ENCODE measurements around the gene GHDC. TPM values are rescaled to one million over a fixed set of nuclear protein-coding genes. Genes with fewer than 3 reads are reported as not detected.
A peak's percentile ranks its signal among the peaks of the same experiment; 100 is the strongest.

The GHDC gene
- total RNA-seq, 1 donor from 2014 or later: 34.4 TPM

DNA sequence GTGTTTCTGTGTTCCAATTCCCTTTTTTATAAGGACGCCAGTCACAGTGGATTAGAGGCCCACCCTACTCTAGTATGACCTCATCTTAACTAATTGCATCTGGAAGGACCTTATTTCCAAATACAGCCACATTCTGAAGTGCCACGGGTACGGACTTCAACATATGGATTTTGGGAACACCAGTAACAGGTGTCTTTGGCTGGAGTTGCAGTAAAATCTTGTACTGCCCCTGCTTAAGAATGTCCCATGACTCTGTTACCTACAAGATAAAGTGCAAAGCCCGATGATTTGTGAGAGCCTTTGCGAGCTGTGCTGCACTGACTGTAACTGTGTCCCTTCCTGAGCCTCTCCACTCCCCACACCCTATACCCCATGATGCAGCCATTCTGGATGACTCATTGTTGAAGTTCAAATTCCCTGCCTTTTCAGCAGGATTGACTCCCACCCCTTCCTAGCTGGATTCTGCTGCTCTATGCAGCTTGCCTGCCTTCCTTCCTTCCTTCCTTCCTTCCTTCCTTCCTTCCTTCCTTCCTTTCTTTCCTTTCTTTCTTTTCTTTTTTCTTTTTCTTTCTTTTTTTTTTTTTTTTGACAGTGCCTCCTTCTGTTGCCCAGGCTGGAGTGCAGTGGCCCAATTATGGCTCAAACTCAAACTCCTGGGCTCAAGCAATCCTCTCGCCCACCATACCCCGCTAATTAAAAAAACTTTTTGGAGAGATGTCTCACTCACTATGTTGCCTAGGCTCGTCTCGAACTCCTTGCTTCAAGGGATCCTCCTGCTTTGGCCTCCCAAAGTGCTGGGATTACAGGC is 11.2 kb downstream of the GHDC start:
- no peak for DNase-seq (ENCODE audit: low spot score)

DNA sequence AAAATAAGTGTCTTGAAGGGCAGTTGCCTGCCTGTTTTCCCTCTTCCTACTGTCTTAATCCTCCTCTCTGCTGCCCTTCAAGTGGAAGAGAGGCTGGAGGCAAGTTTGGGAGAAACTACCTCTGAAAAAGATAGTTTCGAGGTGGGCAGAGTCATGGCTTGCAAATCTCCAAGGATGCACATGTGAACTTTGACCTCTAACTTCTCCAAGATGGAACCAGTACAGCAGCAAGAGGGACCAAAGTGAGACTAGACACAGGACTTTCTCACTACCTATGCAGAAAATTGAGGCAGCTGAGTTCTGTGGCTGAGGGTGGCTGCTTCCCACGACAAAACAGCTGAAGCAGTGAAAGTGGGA is 12.5 kb downstream of the GHDC start:
- no peak for DNase-seq (ENCODE audit: low spot score)

DNA sequence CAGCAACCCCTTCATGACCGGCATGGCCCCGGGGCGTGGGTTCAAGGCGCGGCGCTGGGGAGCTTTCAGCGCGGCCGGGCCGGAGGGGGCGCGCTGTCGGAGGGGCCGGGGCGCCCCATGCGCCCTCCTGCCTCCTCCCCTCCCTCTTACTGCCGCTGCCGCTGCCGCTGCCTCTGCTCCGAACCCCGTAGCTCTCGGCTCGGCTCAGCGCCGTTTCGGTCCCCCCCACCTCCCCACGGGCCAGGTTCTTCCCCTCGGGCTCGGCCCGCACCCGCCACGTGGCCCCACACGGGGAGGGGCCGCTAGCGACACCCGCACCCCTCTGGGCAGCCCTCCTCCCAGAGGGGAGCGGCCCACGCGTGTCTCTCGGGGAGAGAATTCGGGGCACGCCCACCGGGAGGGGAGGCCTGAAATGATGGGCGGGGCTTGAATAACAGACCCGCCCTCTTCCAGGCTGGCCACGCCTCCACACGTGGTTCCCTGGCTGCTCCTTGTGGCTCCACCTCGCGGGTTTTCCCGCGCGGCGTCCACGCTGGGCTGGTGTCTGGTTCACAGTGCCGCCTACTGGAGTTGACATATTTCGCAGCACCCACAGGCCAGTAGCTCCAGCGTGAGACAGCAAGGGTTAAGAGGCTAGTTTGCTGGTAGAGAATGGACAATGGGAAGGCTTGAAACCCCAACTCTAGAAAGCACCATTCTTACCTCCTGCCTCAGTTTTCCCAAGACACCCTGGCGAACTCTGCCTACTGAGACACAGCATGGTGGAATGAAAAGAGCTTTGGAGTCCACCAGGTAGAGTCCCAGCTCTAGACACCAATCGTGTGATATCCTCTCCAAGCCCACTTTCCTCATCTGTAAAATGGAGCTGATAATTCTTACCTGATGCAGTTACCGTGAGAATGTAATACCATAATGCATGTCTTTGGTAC is 13.1 kb downstream of the GHDC start, which contains the start of gene KCNH4:
KCNH4 (minus strand) TSS at position 221 of the 929 bp plus-strand sequence; CDS start at position 24, 197 bp downstream.
- DNase-seq (ENCODE audit: low spot score): peak; percentile 66

DNA sequence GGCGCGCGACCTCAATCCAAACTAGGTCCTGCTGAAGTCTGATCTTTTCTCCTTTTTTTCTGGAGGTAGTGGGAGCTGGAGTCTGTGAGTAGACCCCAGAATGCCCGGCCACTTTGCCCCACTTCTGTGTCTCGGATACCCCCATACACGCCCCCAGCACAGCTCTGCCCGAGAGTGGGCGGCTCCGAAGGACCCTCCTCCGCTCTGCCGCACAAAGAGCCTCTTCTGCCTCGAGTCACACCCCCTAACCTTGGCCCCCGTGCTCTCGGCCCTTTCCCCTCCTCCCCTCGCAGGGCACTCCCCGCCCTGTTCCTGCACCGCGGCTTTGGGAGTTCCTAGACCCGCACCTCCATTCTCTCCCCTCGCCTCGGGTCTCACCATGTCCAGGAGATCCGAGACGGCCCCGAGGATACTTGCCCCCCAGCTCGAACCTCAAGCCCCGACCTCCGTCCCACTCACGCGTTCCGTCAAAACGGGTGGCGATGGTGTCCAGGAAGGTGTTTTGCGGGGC is 13.8 kb downstream of the GHDC start:
- DNase-seq (ENCODE audit: low spot score): no peak

DNA sequence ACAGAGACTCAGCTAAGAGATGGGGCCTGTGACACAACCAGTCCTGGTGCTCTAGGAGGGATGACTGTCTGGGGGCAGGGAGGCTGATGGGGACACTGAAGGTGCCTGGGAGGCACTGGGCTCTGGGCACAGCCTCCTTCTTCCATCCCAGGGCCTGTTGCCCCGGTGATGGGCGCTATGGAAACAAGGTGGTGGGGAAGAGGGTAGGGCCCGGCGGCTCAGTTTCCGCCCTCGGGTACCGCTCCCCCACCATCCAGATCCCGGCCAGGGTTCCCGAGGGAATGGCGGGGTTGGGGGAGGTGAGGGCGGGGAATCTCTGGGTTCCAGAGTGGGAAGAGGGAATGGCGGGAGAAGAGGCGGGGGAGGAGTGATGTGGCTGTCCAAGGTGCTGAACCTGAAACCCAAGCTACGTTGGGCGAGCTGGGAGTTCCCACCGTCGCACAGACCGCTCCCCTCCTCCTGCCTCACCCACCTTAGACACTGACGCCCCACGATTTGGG is 14.3 kb downstream of the GHDC start:
- peak; percentile 56 for DNase-seq (ENCODE audit: low spot score)

DNA sequence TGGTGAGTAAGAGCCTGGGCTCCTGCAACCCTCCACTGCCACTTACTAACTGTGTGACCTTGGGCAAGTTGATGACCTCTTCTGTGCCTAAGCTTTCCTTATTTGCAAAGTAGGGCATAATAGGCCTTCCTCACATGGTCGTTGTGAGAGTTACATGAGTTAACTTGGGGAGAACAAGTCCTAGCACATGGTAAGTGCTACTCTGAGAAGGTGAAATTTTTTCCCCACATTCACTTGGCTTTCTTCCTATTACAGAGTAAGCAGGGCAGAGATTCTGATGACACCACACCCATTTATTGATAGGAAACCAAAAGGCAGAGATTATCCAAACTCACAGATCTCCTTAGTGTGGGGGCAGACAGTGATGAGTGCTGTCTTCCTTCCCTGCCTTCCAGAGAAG is 15.0 kb downstream of the GHDC start:
- no peak for DNase-seq (ENCODE audit: low spot score)

DNA sequence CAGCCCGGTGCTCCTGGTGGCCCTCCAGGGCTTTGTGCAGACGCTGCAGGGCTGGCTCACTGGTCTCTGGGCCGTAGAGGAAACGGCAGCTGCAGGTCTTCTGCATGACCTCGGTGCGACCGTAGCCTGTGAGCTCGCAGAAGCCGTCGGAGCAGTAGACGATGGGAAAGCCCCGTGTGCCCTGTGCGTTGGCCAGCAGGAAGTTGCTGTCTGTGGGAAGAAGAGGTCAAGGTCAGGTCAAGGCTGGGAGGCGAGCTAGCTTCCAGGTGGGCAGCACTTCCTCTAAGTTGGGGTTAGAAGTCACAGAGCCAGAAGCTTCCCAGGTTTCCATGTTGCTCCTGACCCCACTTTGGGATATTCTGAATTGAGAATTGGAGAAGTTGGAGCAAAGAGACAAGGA is 15.5 kb downstream of the GHDC start:
- DNase-seq (ENCODE audit: low spot score): no peak

DNA sequence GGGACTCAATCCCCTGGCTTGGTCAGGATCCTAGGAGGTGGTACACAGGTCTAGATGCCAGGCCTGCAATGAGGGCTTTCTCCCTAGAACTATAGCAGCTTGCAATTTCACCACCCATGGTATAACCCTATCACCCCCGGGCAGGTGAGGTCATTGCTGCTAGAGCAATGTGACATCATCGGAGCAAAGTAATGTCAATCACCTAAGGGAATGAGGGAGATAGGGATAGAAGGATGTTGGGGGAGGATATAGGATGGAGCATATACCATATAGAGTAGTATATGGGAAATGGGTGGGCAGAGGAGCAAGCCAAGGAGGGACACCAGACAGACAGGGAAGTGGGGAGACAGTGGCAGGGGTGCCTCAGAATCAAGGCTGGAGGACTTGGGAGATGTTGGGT is 16.6 kb downstream of the GHDC start:
- DNase-seq (ENCODE audit: low spot score): no peak

DNA sequence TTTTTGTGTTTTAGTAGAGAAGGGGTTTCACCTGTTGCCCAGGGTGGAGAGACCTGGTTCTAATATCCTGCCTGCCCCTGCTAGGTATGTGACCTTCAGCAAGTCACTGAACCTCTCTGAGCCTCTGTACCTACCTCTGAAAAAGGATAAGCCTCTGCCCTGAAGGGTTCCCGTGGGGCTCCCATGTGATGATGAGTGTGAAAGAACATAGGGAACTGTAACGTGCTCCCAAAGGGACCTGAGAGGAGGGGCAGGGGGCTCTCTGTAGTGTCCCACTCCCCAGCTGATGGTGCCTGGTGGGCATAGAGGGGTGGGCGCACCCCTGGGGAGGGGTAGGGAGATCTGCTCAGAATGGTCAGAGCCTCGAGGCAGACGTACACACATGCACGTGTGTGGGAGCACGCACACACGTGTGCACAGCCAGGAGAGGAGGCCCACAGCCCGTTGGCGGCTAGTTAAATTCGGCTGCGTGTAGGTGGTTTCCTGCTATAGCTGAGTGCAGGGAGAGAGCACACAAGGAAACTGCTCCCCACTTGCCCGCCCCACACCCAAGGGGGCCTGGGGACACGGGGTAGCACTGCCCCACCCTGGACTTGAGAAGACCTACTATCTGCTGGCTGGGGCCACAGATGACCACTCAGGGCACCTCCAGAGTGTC is 20.0 kb downstream of the GHDC start:
- DNase-seq (ENCODE audit: low spot score): no peak

DNA sequence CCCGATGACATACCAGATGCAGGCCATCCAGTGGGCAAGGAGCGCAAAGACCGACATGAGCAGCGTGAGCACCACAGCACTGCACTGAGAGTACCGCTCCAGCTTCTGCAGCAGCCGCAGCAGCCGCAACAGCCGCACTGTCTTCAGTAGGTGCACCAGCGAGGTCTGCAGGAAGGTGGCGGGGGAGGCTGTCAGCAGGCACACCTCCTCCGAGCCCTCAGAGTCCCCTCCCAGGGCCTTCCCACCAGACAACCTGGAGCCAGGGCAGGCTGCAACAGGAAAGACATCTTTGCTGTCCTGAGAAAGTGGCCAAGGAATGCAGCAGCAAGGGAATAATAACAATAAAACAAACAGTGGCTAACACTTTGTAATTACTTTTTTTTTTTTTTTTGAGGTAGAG is 22.5 kb downstream of the GHDC start:
- DNase-seq (ENCODE audit: low spot score): no peak

DNA sequence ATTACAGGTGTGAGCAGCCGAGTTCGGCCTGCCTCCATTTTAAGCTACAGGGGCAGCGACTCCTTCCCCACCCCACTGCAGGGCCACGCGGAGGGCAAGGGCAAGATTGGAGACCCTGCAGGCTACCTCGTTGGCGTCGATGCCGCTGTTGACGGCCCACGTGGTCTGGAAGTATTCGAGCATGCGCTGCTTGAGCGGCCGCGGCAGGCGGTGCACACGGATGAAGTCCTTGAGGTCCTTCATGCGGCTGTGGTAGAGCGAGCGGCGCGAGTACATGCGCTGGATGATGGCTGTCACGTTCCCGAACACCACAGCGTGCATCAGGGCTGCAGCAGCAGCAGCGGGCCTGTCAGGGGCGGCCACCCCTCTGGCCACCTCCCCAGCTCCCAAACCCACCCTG is 24.9 kb downstream of the GHDC start:
- DNase-seq (ENCODE audit: low spot score): no peak

DNA sequence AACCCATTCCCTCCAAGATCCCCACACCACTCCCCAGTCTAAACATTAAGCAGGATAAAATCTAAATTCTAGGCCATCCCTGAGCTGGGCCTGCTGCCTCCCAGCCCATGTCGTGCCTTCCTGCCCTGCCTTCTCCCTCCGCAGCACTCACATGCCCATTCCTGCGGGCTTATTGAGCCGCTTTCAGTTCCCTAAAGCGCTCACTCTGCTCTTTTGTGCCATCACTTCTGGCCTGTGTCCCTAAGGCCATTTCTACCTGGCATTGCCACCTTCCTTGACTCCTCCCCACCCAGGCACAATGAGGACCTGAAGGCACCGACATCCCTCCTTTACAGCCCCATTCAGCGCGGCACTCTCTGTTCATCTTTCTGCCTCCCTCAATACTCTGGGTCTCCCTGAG is 26.5 kb downstream of the GHDC start:
- DNase-seq (ENCODE audit: low spot score): no peak

DNA sequence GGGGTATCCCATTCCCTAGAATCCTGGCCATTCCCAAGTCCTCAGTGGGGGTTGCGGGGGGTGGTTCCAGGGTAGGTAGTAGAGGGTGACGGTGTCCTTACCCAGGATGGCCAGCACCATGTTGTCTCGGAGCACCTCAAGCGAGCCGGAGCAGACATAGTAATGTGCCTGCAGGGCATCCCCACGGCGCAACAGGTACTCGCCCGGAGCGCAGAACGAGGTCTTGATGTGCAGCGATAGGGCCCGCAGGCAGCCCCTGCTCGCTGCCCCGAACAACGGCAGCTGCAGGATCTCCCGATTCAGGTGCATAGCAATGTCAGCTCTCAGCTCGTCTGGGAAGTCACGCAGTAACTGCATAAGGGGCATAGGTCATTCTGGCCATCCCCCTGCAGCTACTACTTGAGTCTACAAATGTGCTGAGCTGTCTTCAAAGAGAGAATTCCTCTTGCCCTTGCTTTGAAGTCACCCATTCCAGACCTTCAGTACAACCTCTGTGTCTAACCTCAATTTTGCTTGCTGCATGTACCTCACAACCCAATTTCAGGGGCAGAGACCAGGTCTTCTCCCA is 28.0 kb downstream of the GHDC start:
- DNase-seq (ENCODE audit: low spot score): no peak

DNA sequence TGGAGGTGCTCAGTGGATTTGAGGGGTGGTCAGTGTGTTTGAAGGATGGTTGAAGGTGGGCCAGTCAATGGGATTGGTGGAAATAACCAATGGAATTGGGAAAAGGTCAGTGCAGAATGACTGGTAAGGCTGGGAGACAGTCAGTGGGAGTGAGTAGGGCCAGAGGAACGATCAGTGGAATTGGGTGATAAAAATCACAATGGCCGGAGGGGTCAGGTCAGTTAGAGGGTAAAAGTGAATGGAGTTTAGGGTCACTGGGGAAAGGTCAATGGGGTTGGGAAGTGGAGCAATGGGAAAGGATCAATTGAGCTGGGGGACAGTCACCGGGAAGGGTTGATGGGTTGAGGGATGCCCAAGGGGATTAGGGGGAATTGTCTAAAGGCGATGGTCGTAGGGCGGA is 28.5 kb downstream of the GHDC start:
- DNase-seq (ENCODE audit: low spot score): no peak

DNA sequence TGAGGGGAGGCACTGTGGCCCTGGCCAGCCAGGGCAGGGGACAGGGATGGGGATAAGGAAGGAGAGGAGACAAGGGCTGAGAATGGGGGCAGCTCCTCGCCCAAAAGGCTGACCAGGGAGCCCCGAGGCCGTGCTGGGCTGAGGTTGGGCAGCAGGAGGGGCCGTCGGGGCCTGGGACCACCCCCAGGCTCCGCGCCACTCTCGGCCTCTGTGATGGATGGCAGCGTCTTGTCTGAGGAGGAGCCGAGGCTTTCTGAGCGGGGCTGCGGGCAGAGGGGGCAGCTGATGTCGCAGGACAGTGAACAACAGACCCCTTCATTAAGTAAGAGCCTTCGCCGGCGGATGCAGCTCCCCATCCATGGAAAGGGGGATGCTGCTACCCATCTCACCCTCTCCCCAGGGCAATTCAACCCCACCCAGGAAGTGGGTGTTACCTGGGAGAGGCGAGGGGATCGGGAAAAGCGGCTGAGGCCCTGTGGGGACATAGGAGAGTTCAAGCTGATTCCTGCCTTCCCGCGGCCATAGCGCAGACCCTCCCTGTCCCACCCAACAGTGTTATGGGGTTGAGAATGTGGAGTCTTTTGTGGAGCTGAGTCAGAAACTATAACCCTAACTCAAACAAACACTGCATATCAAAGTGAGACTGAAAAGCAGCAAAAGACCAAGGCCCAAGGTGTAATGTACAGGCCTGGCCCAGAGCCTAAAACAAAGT is 30.4 kb downstream of the GHDC start:
- no peak for DNase-seq (ENCODE audit: low spot score)

DNA sequence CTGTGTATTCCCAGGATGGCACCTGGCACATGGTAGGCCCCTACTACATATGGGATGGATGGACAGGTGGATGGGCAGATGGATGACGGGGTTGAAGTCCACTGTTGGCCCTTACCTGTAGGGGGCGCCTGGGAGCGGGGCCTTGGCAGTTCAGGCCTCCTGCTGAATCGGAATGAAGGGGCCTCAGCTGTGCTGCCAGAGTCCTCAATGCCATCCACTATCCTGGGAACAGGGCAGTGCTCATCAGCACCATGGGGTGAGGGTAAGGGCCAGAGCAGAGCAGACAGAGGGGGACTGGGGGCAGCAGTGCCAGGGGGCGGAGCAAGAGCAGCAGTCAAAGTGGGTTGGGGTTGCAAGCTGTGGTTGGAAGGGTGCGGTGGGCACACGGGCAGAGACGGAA is 31.2 kb downstream of the GHDC start:
- no peak for DNase-seq (ENCODE audit: low spot score)

DNA sequence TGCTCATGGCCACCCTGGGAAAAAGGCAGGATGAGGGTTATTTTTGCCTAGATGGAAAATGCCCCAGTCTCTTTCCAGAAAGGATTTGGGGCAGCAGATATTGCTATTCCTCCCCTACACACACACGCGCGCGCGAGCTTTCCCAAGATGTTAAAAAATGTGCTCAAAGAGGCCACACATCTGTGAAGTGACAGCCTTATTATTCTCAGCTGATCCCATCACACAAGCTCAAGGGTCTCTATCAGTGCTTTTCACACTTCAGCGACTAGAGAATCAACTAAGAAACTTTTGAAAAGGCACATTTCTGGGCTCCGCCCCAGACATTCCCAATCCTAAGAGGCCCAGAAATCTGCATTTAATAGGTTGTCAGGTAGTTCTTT is 33.8 kb downstream of the GHDC start:
- no peak for DNase-seq (ENCODE audit: low spot score)

DNA sequence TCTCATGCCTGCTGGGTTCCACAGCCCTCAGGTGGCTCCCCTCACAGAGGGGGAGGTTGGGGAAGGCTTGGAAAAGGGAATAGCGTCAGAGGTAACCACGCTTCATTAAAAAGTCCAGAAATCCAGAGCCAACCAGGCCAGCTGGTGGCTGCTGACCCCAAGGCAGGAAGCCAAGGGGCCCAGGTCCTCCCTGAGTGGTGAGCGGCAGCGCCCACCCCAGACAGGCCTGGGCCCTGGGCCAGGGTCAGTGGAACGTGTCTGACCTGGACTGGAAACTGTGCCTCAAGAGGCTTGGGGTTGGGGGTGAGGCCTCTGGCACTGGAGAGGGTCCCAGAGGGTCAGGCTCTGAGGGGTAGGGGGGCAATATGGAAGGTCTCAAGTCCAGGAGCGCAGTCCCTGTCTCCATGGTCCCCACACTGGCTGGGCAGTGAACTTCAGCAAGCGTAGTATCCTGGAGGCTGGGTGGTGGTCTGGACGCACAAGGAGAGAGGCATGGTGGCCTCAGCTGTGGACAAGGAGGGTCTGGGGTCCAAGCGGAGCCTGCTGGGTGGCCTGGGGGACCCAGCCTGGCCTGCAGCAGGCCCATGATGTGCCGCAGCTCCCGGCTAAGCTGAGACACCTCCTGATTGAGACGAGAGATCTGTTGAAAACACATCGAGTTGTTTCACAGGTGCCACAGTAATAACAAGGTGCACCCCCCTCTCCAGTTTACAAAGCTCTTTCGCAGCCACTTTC is 34.3 kb downstream of the GHDC start:
- DNase-seq (ENCODE audit: low spot score): no peak

DNA sequence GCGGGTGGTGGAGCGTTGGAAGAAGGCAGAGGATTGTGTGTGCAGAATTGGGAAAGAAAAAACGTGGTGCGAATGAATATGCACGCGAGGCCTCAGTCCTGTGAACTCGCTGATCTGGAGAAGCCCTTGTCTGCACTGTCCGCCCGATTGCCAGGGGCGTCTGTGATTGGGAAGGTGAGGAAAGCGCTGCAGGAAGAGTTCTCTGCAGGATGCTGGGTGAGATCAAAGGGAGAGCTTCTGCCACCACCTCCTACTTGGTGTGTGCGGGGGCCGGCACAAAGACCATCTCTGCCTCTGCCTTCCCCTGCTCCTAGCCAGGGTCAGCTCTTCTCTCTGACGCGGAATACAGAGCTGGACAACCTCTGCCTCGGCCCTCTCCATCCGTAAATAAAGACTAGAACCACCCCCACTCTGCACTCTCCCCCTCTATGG is 38.7 kb downstream of the GHDC start:
- DNase-seq (ENCODE audit: low spot score): no peak

All from mucosa of gallbladder (tissue), 1 donor.